Measurements from ENCODE around the gene USP9X.

DNA sequence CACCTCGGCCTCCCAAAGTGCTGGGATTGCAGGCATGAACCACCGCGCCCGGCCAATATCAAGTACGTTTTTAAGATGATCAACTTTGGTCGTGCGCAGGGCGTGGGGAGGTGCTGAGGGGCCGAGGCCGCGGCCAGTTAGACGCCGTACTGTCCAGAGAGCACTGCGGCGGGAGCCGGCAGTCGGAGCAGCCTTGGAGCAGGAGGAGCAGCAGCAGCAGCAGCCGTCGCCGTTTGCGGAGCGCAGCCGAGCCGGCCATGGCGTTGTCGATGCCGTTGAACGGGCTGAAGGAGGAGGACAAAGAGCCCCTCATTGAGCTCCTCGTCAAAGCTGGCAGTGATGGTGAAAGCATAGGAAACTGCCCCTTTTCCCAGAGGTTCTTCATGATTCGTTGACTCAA, 8.5 kb upstream of the USP9X start:
- TF ChIP-seq YY1 (IDR thresholded peaks at IDR 0.05; ENCODE audit: insufficient read depth, insufficient read length) (no peak), SUZ12 (IDR thresholded peaks at IDR 0.05; ENCODE audit: extremely low read depth, insufficient read depth, insufficient read length) (no peak)
